Dedifferentiated amniotic fluid mesenchymal stem cell (primary cell): Measurements from ENCODE around the gene E2F3.
A peak's percentile ranks its signal among the peaks of the same experiment; 100 is the strongest.

Source experiments
- DNase-seq: peaks from one replicate; pipeline ENCODE4 v3.0.0-alpha.2; 2016; ENCODE audit errors: extremely low spot score

Gene E2F3

DNA sequence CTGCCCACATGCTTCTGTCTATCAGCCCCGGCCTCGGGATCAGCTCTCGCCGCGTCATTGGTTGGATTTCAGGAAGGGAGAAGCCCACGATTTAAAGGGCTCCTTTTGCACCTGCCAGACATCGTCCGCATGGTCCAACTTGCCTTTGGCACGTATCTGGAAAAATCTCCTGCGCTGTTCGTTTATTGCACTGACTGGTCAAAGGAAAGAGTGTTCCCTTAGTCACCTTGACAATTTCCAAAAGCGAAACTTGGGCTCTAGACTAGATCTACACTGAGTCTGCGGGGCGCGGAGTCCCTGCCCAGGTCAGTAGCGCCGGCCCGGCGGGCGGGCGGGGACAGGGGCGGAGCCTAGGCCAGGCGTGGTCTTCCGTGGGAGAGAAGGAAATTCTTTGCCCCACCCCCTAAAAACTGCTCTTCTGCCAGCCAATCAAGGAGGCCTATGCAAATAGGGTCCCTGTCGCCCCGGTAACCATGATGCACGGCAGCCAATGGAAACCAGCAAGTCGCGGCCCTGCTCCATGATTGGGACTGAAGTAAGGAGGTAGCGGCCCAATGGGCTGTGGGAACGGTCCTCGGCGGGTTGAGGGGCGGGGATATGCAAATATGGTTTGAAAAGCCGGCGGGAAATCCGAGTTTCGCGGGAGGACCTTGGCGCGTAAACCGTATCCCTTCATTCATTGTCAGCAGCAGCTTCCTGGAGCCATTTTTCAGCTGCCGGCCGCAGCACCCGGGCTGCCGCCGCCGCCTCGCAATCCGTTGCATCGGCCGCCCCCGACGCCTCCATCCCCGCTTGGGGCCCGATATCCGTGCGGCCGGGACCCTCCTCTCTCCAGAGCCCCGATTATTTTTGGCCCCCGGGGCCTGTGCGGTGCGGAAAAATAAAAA, at the start of gene E2F3:
Gene E2F3, plus strand, starts transcription at position 675 of the 887 bp plus-strand sequence. CDS start 354 bp downstream, outside the sequence.
- DNase-seq, result peak; percentile 100

DNA sequence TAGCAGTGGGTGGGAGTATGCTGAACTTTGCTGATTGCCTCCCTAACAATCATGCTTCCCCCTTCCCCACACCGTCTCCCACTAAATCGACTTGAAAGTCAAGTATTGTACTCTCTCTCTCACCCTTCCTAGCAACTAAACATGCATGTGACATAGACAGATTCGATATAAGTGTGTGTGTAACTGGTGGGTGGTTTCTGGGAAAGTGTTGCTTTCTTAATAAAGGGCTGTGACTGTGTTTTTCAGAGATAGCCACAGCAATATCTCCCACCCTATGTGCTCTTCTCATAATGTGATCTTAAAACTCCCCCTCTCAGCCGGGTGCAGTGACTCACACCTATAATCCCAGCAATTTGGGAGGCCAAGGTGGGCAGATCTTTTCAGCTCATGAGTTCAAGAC, 49.3 kb upstream of the E2F3 start:
- no peak for DNase-seq

DNA sequence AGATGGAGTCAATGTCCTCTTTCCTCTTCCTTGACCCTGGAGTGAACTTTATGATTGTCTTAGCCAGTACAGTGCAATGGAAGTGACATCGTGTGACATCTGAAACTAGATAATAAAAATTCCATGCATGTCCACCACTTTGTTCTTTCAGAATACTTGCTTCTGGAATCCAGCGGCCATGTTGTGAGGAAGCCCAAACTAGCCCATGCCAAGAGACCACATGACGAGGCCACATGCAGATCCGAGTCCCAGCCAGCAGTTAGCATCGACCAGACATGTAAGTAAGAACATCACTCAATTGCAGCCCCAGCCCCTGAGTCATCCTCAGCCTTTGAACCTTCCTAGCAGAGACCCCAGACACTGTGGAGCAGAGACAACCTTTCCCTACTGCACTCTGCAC, 48.5 kb upstream of the E2F3 start:
- DNase-seq, result no peak

DNA sequence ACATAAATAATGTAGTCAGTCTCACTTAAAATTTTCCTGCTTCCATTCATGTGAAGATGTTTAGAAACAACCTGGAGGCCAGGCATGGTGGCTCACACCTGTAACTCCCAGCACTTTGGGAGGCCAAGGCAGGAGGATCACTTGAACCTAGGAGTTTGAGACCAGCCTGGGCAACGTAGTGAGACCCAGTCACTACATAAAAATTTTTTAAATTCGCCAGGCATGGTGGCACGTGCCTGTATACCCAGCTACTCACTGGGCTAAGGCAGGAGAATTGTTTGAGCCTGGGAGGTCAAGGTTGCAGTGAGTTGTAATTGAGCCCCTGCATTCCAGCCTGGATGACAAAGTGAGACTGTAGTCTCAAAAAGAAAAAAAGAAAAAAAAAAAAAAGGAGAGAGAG, 47.3 kb upstream of the E2F3 start:
- no peak for DNase-seq

DNA sequence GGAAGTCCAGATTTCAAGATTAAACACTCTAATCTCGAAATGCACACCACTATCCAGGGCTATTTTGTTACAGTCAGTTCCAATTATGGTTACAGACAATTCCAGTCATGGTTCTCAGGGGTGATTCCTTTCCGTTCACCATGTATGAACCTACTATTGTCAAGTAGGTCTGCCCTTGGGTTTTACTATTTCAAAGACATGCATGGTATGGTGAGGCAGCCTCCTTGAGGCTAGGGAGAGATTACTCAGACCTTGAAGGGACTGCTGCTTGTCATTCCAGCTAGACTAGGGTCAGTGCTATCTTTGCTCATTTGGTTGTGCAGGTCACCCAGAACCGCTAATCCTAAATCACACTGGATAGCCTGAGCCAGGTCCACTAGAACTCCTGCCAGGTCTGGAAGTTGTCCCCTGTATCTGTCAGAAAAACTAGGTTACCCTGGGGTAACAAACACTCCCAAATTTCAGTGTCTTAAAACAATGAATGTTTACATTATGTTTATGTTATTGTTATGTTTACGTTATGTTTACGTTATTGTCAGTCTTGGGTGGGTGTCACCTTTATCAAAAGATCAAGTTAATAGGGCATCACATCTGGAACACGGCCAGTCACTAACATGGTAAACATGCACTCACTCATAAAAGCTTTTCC, 41.1 kb upstream of the E2F3 start:
- no peak for DNase-seq

DNA sequence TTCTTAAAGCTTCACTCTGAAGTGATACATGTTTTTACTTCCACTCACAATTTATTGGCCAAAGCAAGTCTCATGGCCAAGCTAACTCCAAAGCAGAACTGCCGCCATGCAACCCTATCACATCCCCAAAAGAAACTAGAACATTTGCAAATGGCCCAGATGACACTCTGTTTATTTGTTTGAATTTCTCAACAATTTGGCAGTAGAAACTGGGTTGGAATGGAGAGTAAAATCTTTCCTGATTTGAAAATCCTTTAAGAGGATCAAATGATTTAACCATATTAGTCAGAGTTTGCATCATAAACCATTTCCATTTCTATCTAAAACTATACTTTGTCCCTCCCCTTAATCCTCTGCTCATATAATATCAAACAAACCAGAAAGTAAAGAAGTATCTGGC, 39.1 kb upstream of the E2F3 start:
- peak; percentile 27 for DNase-seq

DNA sequence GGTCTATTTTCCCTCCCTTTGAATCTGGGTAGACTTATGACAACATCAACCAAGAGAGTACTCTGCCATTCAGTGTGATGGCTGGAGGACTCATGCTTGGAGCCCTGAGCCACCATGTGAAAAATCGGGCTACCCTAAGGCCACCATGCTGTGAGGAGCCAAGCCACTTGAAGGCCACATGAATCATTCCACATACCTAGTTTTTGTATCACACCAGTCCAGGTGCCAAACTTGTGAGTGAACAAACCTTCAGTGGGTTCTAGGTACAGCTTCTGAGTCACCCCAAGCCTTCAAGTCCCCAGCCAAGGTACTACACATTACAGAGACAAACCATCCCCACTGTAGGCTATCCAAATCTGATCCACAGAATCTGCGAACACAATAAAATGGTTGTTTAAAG, 37.4 kb upstream of the E2F3 start:
- no peak for DNase-seq

DNA sequence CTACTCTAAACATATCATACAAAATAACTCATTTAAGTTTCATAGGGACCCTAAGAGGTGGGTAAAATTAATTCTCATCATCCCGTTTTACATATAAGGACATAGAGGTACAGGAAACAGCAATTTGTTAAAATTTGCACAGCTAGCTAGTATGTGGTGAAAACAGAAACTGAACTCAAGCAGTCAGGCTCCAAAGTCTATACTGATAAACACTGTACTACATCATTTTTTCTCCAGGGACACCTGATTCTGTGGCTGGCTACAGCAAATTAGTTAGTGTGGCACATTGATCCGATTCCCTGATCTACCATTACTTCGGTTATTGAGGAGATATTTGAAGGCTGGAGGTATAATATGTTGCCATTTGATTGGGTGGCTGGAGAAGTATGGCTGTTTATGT, 36.2 kb upstream of the E2F3 start:
- DNase-seq, result no peak

DNA sequence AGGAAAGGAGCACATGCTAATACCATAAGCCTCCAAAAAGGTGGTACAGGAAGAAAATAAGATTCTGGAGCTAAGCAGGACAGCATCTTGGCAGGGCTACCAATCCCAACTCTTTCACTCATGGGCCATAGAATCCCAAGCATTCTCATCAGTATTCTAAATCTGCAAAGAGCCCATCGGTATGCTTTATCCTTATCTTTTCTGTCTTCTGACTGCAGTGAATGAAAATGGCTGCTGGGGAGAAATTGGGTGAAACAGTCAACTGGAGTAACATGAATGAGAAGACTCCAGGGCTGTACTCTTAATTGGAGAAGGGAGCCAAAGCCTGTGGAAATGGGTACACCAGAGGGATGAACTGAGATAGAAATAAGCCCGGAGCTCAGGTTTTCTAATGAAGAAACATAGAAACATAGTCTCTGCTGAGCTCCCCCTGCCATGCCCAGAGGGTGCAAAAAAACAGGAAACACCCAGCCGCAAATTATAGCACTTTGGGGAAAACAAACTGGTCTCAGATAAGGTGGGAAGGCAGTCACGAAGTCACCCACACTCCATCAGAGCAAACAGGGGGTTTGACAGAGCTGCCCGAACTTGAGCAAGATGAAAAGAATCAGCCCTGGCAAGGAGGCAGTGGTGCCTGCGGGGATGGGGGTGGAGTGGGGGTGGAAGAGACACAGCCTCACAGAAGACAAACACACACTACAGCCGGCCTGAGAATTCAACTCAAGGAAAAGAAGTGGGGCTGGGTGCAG, 35.4 kb upstream of the E2F3 start:
- DNase-seq, result no peak

DNA sequence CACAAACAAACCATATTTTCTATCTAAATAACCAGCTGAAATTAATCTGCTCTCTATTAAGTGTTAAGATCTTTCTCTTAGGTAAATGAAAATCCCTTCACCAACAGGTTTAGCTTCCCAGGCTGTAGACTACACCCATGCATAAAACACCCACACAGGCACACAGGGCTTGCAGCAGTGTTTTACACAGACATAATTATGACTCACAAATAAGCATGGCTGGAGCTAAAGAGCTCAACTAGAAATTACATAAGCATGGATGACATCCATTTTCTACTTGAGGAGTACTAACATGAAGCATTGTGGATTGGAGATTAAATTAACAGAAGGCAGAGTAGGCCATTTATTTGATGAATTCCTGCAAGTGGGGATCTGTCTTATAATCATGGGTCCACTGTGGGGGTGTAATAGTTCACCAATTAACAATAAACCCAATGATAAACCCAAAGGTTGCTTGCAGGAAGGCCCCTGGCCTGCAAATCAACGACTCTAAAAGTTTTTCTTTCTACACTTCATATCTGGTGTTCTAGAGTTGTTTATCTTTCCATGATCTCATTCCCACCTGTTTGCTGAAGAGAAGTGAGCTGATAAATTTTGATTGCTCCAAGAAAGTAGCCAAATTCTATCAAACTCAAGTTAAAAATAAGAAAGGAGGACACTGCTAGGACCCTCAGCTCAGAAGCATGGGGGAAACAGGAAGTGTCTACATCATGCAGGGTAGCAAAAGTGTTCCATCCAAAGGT, 33.8 kb upstream of the E2F3 start:
- DNase-seq, result no peak

DNA sequence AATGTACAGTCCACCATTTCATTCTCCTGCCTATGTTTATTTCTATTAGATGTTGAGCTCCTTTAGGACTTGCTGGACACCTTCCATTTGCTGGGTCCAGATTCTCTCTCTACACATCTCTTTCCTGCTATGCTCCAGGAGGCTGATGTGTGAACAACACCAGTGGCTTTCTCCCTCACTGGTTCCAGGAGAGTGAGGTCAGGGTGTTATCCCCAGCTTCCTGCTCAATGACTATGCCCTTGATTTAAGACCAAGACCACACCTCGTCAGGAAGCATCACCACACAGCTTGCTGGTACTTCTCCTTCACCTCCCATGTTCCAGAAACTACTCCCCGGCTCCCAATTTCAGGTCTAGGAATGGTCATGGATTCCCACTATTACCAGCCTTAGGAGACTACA, 31.3 kb upstream of the E2F3 start:
- no peak for DNase-seq

DNA sequence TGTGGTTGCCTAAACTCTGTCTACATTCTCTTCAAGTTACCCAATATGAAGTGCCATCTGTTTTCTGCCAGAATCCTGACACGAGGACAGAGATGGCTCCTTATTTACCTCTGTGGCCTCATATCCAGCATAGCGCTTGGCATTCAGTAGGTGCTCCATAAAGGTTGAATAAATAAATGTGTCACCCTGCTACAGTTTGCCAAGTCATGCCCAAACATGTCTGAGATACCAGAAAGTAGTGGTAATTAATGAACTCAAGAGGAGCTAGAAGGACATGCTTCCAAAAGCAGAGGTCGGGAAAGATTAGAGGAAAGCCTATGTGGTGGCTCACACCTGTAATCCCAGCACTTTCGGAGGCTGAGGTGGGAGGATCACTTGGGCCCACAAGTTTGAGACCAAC, 30.9 kb upstream of the E2F3 start:
- DNase-seq, result no peak

DNA sequence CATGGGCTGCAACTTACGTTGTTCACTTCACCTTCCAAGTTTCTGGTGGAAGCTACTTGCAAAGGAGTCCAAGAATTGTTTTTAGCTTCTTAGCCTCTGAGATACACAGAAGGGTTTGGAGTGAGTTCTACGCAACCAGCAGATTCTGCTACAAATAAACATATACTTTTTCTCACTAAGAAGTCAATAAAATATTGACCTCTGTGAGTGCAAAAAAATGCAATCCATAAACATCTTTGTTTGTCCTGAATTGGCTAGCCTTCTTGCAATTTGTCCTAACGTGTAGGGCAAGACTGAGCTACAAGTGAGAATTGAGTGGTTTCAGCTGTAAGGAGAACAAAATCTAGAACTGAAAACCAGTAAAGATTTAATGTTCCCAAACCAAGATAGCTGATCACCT, 26.2 kb upstream of the E2F3 start:
- DNase-seq, result no peak

DNA sequence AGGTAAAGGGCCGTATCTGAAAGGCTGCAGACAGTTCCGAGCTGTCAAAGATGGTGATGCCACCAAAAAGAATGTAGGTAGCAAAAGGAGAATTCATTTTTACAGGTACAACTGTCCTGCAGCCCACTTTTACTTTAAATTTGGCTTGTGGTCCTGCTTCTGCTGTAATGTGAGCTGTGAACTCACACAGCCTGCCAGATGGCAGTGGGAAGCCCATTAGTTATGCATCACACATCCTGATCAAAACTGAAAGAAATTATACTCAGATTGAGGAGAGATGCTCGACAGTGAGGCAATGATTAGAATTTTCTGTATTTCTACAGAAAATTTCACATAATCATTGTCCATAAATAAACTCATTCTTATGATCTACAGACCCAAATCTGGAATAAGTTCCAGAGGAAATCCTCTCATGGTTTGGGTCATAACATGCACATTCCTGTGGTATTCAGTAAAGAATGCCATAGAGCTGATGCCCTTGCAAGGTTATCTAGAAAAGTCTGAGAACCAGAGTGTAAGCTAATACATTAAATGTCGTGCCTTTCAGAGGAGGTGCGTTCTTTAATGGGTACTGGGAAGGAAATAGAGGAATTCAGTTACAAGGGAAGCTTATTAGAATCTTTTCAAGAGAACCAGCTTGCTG, 23.9 kb upstream of the E2F3 start:
- peak; percentile 54 for DNase-seq

DNA sequence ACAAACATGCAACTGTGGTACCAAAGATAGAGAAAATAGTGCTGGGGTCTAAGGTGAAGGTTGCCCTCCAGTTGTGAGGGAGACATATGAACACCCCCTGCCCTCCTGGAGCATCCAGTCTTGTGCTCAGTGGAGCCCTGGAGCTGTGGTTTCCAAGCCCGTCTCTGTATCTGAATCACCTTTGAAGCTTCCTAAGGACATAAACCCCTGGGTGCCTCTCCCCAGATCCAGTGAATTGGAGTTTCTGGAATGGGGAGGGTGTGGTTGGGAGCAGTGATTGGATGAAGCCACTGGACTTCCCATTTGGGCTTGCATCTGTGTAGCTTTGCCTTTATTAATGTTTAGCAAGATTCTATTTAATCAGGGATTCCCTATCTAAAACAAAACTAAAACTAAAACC, 22.4 kb upstream of the E2F3 start:
- DNase-seq, result no peak

DNA sequence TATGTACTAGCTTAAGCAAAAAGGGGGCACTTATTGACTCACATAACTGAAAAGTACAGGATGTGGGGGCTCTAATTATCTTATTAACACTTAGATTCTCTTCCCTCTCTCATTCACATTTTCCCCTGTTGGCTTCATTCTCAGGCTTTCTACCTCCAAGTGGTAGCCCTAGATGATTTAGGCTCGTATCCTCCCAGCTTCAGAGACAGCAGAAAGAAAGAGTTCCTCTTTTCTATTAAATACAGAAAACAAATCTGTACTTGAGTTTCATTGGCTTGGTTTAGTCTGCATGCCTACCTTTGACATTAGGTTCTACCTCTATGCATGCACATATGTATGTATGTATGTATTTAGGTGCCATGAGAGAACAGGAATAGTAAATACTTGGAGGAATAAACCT, 15.5 kb upstream of the E2F3 start:
- DNase-seq, result no peak

DNA sequence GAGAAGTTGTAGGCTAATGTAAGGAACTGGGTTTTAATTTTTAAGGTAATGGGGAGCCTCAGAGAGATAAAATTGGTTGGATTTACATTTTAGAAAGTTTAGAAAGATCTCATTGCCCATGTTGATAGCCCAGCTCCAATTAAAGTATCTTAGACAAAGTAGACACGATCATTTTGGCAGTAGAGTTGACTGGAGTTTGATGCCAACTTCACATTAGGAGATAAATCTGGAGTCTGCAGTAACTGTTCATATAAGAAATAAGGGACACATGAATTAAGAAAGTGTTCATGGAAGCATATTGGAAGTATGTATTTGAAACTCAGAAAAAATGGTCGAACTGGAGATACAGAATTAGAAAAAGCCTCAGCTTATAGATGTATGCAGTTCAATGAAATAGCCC, 12.6 kb upstream of the E2F3 start:
- no peak for DNase-seq

DNA sequence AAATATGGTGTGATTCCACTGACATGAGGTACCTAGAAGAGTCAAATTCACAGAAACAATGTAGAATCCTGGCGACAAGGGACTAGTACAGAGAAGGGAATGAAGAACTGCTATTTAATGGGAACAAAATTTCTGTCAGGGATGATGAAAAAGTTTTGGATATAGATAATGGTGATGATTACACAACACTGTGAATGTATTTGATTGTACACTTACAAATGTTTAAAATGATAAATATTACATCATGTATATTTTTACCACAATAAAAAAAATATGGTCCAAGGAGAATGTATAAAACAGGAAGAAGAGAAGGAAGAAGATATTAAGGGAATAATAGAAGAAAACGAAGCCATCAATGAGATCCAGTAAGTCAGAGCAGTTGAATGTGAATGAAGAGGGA, 8.4 kb upstream of the E2F3 start:
- DNase-seq, result no peak

DNA sequence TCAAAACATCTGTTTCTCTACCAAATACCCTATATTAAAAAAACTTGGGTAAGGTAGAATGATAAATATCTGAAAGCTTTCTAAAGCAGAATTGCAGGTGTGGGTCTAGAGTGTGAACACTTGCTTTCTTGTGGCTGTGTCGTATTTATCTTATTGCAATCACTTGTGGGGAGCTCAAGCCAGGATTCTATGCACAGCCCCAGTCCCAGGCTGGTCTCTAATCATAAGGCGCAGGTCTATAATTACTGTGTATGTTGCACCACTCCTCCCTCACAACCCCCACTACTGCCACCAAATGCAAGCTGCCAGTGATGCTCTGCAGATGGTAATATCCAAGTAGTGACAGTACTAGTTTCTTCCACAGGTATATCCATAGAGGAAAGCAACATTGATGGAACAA, 2.2 kb upstream of the E2F3 start:
- DNase-seq, result no peak

DNA sequence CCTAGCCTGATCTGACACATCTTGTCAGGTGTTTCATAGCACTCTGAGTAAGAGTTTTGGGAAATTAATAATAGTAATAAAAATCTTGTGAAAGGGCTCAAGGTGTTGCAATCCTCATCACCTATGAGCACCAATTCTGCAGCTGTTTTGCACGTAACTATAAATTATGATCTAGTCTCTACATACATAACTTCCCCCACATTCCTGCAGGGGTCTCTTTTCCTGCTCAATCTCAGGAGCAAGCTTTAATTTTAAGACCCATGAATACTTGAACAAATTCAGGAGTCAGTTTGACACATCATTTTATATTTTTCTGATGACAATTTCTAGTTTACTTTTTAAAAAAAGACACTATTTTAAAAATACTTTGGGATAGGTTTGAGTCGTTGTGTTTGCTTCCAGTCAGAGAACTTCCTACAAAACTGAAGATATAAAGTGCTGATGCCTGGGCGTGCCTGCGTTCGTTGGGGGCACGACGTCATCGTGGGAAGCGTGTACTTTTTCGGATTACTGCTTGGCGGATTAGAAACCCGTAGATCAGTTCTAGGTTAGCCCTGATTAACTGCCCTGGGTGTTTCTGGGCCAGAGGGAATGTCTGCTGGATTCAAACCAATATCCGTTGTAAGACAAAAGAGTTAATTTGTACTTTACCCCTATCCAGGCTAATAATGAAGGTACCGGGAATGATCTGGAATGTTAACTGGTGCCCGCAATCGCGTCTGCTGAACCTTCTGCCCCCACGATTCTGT, 1.0 kb upstream of the E2F3 start:
- no peak for DNase-seq

DNA sequence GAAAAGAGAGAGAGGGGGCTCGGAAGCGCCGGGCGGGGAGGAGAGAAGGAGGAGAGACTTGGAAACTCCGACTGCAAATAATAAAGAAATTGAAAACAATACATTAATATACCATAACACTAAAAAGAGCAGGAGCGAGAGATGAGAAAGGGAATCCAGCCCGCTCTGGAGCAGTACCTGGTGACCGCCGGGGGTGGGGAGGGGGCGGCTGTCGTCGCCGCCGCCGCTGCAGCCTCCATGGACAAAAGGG, 338 bp downstream of the E2F3 start:
- DNase-seq, result no peak
